LNCAP (cell line): ENCODE data around the gene MRPL45.

Experiments used
- TF ChIP-seq, protein P1 (sequence below): fragments of 450-650 bp; IDR thresholded peaks from 2 replicates; pipeline ENCODE4 v1.5.1; 2017; ENCODE audit warnings: mild to moderate bottlenecking

Gene MRPL45

DNA sequence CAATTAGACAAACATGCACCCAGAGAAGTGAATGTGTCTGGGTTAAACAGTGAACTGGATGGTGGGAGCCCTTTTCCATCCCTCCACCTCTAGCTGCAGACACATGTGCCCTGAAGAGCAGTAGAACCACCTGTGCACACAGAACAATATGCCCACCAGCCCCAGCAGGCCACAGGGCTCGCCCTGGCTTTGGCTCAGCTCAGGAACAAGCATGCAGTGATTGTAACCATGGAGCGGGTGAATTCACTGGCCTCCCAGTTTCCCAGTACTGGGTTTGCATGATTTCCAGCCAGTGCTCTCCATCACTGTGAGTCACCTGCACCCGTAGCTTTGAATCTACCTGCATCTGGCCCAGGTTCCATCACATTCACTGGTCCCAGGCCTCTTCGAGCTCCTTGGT is 41.6 kb downstream of the MRPL45 start:
- TF ChIP-seq, protein P1, sequence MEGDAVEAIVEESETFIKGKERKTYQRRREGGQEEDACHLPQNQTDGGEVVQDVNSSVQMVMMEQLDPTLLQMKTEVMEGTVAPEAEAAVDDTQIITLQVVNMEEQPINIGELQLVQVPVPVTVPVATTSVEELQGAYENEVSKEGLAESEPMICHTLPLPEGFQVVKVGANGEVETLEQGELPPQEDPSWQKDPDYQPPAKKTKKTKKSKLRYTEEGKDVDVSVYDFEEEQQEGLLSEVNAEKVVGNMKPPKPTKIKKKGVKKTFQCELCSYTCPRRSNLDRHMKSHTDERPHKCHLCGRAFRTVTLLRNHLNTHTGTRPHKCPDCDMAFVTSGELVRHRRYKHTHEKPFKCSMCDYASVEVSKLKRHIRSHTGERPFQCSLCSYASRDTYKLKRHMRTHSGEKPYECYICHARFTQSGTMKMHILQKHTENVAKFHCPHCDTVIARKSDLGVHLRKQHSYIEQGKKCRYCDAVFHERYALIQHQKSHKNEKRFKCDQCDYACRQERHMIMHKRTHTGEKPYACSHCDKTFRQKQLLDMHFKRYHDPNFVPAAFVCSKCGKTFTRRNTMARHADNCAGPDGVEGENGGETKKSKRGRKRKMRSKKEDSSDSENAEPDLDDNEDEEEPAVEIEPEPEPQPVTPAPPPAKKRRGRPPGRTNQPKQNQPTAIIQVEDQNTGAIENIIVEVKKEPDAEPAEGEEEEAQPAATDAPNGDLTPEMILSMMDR, result no peak

- TF ChIP-seq, protein P1, result no peak
These were observed 42.9 kb downstream of the MRPL45 start for GRCh38 chr17:38339891-38340290.

- TF ChIP-seq, protein P1, result no peak
These were observed 44.2 kb downstream of the MRPL45 start for GRCh38 chr17:38341035-38341721.

- TF ChIP-seq, protein P1, result no peak
These were observed 46.1 kb downstream of the MRPL45 start for GRCh38 chr17:38342886-38343607.

- TF ChIP-seq, protein P1, result no peak
These were observed 46.8 kb downstream of the MRPL45 start, which contains the start of gene GPR179 for GRCh38 chr17:38343608-38344419. Gene GPR179 (minus strand): TSS chr17:38343956. CDS start chr17:38343789, 167 bp downstream.

- TF ChIP-seq, protein P1, result no peak
These were observed 47.4 kb downstream of the MRPL45 start for GRCh38 chr17:38344420-38344745.

- TF ChIP-seq, protein P1, result no peak
These were observed 48.8 kb downstream of the MRPL45 start for GRCh38 chr17:38345743-38346142.
